GM21786 (cell line): ENCODE results near the gene POFUT2.

Source experiments
- ATAC-seq: cut with Tn5 transposase; IDR thresholded peaks from one replicate; pipeline ENCODE4 v1.9.1; 2021; ENCODE audit not compliant: unreplicated experiment

Gene POFUT2, protein sequence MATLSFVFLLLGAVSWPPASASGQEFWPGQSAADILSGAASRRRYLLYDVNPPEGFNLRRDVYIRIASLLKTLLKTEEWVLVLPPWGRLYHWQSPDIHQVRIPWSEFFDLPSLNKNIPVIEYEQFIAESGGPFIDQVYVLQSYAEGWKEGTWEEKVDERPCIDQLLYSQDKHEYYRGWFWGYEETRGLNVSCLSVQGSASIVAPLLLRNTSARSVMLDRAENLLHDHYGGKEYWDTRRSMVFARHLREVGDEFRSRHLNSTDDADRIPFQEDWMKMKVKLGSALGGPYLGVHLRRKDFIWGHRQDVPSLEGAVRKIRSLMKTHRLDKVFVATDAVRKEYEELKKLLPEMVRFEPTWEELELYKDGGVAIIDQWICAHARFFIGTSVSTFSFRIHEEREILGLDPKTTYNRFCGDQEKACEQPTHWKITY

DNA sequence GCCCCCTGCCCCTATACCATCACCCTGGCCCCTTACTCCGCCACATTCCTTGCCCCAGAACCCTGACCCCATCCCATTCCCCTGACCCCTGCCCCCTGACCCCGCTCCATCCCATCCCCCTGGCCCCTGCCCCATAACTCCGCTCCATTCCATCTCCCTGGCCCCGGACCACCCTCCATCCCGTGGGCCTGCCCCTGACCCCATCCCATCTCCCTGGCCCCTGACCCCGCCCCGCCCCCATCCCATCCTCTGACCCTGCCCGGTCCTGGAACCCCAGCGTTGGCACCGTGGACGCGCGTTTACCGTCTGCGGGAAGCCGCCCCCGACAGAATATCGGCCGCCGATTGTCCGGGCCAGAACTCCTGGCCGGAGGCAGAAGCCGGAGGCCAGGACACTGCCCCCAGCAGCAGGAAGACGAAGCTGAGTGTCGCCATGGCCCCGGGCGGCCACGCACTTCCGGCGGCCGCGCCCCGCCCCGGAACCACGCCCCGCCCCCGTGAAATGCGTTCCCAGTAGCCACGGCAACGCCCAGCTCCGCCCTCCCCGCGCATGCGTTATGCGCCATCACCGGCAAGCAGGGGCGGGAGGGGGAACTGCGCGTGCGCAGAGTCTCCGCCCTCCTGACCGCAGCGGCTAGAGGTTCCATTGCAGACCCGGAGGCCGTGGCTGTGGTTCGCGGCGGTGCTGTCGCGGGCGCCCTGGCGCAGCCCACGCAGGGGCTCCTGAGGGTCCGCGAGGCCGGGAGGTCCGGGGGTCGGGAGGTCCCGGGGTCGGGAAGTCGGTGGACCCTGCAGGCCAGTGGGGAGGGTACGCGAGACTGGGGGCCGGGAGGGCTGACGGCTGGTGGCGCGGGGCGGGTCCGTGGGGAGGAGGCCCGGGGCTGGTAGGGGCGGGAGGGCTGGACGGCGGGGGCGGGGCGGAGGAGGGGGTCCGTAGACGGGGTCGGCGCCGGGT, at the start of gene POFUT2:
TSS of gene POFUT2 (minus strand) at position 458 of the 954 bp plus-strand sequence. CDS start at position 434, 24 bp downstream.
- peak; percentile 78 for ATAC-seq

DNA sequence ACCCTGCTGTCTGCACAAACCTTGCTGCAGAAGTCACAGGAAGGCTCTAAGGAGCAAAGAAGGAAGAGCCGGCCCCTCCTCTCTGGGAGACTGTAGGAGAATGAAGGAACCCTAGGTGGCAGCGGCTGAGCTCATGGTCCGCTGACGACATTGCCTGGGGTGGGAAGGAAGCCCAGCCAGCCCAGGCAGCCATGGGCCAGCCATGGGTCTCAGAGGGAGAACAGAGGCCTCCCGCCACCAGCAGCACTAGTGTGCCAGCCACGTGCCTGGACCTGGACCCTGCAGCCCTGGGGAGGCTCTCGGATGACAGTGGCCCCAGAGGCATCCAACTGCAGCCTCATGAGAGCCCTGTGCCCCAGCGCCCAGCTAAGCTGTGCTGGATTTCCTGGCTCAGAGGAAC, 49.2 kb upstream of the POFUT2 start:
- ATAC-seq = no peak

DNA sequence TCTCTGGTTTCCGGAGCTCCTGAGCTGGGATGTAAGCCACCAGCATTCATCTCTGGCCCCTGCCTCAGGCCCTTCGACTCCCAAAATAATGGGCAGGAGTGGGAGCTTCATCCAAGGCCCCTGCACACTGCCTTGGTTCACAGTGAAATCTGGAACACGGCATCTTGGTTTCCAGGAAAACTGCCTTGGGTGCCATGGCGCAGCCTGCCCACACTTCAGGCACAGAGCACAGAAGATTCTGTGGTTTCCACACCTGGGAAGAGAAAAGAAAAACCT, 48.8 kb upstream of the POFUT2 start:
- no peak for ATAC-seq

DNA sequence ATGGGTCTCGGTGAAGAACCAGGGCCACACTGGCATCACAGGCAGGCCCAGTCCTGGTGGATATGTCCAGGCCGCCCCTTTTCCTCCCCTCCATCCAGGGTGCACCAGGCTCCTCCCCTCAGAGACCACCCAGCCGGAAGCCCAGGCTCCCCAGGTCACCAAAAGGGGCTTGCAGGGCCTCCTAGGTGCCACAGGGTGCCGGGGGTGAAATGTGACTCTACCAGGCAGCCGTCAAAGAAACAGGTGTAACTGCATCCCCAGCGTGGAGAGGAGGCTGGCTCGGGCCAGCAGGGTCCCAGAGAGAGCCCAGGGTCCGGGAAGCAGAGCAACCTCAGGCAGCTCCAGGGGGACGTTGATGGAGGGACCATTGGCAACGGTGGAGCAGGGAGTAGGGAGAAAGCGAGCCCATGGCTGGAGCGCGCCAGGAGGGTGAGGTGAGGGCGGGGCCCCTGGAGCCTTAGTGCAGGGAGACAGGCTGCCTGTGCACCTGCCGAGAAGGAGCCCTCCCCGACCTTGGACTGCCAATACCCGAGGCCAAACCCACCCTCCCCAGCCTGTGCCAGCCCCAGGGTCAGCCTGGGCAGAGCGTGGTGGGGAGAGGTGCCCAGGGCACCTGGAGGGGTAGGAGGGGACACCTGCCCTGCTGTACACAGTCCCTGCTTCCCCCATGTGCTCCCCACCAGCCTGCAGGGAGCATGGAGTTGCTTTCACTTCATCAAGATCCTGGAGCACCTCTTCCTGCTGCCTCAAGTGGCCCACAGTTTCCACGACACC, 48.3 kb upstream of the POFUT2 start:
- no peak for ATAC-seq

DNA sequence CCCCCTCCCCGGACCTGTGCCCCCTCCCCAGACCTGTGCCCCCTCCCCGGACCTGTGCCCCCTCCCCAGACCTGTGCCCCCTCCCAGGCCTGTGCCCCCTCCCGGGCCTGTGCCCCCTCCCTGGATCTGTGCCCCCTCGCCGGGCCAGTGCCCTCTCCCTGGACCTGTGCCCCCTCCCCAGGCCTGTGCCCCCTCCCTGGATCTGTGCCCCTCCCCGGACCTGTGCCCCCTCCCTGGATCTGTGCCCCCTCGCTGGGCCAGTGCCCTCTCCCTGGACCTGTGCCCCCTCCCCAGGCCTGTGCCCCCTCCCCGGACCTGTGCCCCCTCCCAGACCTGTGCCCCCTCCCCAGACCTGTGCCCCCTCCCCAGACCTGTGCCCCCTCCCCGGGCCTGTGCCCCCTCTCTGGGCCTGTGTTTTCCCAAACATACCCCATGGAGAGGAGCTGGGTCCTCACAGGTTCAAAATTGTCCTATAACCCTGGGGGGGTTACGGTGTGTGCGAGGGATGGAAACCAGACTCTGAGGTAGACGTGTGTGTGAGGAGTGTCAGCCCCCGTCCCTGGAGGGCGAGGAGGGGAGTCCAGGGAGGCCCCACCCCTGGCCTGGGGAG, 47.6 kb upstream of the POFUT2 start:
- ATAC-seq = no peak

DNA sequence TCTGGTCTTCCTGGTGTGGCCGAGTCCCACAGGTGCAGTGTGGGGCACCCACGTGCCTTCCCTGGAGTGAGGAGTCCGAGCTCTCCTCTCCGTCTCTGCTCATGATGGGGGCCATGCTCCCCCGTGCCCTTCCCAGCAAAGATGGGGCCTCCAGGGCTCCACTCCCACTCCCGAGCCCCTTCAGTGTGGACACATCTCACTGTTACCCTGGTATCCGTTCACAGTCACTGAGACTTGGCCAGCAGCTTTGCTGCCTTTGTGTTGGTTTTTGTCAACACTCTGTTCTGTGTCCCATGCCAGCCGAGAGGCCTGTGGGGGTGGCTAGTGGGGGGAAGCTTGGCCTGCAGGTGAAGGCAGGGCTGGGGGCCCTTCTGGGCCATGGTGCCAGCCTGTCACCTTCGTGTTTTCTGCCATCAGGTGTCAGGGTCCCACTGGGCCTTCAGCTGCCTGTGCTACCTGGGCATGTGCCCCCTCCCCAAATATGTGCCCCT, 46.9 kb upstream of the POFUT2 start:
- ATAC-seq = no peak

DNA sequence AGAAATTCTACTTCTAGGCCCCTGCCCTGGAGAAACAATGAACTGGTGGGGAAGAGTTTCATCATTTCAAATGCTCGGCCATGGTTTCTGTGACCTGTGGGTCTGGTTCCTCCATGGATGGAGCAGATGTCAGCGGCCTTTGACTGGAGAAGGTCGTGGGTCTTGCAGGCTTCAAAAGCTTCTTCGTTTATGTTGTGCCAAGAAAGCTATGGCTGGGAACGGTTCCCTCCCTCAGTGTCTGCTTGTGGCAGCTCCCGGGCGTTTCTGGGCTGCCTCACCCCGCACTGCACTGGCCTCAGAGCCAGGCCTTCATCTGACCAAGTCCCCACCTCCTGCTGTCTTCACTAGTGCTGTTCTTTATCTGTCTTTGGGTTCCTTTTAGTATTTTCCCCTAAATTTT, 46.4 kb upstream of the POFUT2 start:
- no peak for ATAC-seq

DNA sequence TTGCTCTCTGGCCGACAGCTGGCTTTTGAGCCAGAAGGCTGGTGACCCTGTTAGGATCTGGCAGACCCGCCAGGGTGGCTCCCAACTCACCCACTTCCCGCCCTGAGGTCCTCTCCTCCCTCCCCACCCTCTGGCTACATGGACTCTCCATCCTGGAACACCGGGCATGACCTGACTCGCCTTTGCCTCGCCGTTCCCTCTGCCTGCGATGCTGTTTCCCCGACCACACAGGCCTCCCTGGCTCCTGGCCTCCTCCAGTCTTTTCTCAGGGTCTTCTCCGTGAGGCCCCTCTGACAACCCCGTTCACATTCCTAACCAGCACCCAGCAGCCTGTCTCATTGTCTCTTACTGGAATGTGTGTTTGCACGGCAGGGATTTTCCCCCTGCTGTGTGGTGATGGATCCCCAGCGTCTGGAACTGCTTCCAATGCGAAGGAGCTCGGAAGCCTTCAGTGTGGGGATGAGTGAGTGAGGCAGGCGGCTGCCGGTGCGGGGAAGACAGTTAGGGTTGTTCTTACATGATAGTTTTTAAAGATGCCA, 46.0 kb upstream of the POFUT2 start:
- ATAC-seq = no peak

DNA sequence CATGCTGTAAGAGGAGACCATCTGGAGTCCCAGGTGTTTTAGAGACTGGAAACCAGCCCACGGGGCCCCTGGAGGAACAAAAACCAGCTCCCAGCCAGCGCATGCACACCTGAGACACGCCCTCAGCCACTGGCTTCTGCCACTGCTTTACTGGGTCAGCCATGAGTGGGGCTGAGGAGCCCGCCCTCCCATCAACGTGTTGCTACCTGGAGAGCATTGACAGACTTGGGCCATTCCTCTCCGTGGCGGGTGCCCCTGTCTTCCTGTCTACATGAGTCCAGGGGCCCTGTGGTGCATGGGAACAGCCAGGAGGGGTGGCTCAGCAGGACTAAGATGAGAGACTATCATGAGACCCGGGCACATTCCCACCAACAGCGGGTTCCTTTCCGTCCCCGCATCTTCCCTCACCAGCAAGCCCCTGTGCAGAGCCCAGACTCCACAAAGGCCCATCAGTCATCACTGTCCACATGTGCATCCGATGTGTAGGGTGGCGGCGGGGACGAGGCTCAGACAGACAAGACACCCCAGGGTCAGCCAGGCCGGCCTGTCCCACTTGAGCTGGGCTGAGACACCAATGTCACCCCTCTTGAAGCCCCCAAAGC, 45.4 kb upstream of the POFUT2 start:
- ATAC-seq = no peak

DNA sequence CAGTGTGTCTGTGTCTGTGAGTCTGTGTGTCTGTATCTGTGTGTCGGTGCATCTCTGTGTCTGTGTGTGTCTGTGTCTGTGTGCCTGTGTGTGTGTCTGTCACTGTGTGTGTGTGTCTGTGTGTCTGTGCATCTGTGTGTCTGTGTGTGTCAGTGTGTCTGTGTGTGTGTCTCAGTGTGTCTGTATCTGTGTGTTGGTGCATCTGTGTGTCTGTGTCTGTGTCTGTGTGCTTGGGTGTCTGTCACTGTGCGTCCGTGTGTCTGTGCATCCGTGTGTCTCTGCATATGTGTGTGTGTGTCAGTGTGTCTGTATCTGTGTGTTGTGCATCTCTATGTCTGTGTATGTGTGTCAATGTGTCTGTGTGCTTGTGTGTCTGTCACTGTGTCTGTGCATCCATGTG, 44.7 kb upstream of the POFUT2 start:
- ATAC-seq = no peak

DNA sequence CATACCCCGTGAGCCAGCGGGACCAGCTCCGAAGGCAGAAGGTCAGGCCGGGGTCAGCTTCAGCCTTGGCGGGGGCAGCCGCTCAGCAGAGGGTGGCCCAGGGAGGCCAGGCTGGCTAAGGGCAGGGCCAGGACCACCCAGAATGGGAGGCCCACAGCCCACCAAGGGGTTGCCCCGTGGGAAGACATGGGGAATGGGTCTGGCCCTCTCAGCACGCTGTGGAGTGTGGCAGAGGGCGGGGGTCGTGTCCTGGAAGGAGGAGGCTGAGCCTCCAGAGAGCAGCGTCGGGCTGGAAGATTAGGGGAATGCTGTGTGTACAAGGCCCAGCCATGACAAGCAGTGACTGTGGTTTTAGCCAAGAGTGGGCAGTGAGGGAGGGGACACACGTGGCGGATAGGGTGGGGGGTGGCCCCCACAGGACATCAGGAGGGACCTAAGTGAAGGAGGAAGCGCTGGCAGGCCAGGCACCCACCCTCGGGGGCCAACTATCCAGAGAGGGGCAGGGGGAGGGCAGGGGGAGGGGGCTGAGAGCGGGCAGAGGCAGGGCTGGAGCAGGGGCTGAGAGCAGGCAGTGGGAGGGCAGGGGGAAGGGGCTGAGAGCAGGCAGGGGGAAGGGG, 43.9 kb upstream of the POFUT2 start:
- no peak for ATAC-seq

DNA sequence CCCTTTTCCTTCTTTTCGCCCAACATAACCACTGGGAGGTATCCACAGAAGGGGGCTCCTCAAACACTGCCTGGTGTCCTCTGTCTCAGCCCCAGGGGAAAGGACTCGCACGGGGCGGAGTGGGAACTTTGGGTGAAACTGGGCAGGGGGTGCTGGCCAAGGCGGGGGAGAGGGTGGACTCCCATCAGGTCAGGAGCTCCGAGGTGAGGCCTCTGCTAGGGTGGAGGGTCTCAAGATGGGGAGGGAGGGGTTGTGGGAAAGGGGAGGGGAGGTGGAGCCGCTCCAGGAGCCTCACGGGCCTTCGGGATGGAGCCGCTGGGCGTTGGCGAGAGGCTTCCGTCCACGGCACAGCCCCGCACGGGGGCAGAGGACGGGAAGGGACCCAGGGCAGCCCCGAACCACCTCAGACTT, 43.2 kb upstream of the POFUT2 start:
- ATAC-seq = no peak

DNA sequence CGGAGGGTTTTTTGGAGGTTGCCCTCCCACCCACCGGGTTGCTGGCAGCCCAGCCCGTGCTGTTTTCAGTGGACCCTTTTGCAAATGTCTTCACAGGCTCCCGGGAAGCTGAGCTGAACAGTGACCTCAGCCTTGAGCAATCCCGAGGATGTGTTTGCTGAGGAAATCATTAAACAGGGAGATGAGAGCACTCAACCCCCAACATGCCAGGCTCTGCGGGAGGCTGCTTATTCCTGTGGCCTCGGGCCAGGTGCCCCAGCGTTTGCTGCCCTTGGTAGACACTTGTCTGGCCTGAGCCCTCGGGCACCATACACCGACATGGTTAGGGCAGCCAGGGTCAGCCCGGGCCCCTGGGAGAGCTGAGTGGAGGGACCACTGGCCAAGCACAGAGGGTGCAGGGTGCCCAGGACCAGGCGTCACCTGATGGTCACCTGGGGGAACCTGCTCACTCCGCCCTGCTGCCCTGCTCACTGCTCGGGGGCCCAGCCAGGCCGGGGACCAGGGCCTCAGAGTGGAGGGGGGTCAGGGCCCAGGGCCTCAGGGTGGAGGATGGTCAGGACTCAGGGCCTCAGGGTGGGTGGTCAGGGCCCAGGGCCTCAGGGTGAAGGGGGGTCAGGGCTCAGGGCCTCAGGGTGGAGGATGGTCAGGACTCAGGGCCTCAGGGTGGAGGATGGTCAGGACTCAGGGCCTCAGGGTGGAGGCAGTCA, 42.5 kb upstream of the POFUT2 start:
- ATAC-seq = no peak

DNA sequence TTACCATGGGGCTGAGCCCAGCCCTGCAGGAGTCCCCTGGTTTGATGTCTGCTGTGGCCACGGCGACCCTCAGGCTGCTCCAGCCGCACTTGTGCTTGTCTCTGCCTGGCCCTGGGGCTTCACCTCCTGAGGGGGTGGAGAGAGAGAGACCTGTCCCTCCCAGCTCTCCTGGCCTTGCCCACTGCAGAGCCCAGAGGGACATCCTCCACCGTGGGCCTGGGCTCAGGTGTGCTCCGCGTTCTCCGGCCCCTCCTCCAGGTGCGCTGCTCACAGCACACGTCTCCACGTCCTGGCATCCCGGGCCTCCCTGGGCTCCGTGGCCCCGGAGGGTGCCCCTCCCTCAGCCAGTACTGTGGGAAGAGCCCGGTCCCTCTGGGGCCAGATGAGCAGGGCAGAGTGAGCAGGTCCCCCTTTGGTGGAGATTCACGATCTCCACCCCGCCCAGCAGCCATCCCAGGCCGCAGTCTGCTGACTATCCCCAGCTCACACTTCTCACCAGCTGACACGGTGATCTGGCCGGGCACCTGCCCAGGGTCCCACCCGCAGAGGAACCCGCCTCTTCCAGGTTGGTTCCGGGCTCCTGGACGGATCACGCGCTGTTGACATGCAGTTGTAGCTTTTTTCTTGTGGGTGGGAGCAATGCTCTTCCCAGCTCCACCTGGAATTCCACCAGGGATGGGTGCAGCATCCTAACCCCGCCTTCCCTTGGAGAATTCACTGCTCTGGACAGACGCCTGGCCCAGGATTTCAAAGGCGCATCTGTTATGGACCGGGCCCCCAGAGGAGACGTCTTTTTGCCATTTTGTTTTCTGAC, 41.8 kb upstream of the POFUT2 start:
- no peak for ATAC-seq

DNA sequence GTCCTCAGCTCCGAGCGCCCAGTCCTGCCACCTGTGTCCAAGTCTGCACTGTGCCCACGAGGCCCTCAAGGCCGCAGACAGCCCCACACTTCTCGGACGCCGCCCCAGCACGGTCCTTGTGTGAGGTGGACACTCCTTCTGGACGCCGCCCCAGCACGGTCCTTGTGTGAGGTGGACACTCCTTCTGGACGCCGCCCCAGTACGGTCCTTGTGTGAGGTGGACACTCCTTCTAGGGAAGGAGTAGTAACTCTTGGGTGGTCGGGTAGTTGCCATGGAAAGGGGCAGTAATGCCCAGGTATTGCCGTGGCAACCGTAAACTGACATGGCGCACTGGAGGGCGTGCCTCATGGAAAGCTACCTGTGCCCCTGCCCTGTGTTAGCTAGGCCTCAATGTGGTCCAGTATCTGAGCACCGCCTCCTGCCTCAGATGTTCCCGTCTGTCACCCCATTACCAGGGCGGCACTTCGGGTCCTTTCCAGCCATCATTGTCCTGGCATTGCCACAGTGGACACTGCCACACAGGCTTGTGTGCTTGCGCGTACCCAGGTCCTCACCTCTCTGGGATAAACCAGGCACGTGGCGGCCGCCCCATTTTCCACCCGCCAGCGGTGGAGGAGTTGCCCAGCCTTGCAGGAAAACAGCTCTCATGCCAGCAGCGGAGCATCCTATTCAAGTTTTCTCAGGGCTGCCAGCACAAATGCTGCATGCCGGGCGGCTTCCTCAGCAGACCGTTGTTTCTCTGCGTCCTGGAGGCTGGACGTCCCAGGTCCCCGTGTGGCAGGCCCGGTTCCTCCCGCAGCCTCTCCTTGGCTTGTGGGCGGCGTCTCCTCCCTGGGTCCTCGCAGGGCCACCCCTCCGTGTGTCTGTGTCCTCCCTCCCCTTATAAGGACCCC, 40.8 kb upstream of the POFUT2 start:
- no peak for ATAC-seq

DNA sequence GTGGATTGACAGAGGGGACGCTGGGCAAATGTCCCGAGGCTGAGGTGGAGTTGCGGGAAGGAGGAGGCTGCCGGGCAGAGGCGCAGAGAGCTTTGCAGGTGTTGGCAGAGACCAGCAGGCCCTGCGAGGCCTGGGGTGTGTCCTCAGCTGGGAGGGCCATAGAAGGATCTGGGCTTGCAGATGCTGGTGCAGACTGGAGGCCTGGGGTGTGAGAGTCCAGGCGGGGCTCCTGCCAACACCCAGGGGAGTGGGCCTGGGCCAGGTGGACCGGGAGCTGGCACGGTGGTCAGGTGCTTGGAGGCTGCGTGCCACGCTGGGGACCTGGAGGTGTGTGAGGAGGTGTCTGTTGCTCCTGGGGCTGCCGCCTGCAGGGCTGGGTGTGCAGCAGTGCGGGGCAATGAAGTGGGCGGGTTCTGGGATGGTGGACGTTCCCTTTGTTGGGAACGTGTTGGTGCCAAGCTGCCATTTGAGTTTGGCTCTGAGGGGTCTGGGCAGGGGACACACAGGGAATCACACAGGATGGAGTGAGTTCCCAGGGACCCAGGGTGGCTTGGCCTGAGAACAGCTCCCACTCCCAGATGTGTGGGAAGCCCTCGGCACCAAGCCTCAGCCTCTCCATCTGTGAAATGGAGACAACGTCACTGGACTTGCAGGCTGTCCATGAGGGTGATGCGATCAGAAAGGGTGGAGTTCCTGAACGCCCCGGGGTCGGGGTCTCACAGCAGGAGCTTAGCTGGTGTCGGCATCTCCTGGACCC, 39.9 kb upstream of the POFUT2 start:
- no peak for ATAC-seq
